ENCODE measurements around the gene MUC5AC.
"Not testable (repeated sequence)": the region's sequence is repeated elsewhere in the genome, so short reads cannot be mapped to it uniquely, and the experiment has no call there.

MUC5AC gene

GRCh38 chr11:1207401-1208143 is 49.8 kb downstream of the MUC5AC start:
- DNase-seq (ENCODE audit: low read depth), result no peak

DNA sequence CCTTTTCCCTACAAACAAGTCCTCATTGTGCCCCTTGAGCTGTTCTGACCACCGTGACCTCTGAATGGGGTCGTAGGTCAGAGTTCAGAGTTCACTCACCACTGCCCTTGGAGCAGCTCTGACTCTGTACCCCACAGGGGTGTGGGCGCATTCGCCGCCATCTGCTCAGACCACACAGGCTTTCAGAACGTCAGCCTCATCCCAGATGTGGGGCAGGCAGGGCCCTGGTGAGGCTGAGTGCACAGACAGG is 50.3 kb downstream of the MUC5AC start:
- DNase-seq (ENCODE audit: low read depth), result no peak

- no peak for DNase-seq (ENCODE audit: low read depth)
These were observed 50.9 kb downstream of the MUC5AC start for GRCh38 chr11:1208394-1209261.

DNA sequence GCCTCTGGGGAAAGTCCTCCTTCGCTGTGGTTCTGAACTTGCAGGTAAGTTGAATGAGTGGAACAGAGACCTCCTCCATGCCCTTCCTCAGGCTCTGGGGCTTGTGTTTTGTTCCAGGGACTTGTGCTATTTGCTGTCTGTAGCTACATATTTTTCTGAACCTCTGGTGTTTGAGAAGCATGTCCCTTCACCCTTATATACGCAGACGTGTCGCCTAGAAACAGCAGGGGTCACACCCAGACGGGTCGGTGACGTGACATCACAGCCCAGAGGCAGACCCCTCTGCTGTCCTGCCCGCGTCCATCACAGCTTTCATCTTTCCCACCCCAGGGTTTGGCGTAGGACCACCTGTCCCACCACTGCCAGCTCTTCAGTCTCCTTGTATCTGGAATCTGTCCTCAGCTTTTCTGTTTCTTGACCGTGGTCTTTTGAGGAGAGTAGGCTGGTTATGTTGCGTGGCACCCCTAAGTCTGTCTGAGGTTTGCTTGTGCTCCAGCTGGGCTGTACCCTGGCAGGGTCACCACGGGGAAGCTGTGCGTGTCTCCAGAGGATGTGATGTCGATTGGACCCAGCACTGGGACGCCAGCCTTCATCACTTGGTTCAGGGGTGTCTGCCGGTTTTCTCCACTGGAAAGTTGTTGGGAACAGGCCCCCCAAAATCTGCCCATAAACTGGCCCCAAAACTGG is 51.8 kb downstream of the MUC5AC start:
- no peak for DNase-seq (ENCODE audit: low read depth)

DNA sequence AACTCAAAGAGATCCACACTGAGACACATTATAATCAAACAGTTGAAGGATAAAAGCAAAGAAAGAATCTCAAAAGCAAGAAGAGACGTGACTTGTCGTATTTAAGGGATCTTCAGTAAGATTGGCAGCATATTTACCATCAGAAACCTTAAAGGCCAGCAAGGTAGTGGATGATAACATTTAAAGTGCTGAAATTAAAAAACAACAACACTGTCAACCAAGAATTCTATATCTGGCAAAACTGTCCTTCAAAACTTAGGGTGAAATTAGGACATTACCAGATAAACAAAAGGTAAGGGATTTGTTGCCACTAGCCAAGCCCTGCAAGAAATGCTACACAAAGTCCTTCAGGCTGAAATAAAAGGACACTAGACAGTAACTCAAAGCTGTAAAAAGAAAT is 54.1 kb downstream of the MUC5AC start:
- no peak for DNase-seq (ENCODE audit: low read depth)

- DNase-seq (ENCODE audit: low read depth), result not testable (repeated sequence)
These were observed 58.1 kb downstream of the MUC5AC start for GRCh38 chr11:1215826-1216225.

GRCh38 chr11:1217151-1217550 is 59.4 kb downstream of the MUC5AC start:
- DNase-seq (ENCODE audit: low read depth), result no peak

- DNase-seq (ENCODE audit: low read depth), result no peak
These were observed 60.6 kb downstream of the MUC5AC start for GRCh38 chr11:1218256-1218787.

DNA sequence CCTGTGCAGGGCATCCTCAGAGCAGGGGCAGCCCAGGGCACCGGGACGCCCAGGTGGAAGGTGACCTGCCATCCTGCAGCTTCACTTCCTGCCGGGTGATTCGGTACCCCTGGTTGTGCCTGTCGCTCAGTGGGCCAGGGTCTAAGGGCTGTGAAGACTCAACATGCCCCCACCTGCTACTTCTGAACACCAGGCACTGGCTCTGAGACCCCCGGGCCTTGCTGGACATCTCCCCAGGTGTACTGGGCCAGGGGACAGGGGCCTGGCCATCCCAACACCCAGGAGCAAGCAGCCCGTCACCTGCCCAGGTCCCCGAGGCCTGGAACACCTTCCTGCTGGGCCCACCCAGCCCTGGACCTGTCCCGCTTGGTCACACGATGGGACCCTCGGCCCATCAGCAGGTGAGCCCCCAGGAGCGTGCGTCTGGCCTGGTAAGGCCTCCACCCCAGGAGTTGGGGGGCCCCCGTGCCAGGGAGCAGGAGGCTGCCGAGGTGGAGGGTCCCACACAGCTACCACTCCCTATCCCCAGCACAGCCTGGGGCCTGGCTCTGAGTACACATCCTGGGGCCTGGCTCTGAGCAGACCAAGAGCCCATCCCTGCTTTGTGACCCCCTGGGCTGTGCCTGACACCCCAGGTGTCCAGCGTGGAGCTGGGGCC is 61.2 kb downstream of the MUC5AC start:
- DNase-seq (ENCODE audit: low read depth), result no peak

- no peak for DNase-seq (ENCODE audit: low read depth)
These were observed 61.7 kb downstream of the MUC5AC start for GRCh38 chr11:1219446-1219833.

GRCh38 chr11:1219834-1220815 is 62.4 kb downstream of the MUC5AC start:
- DNase-seq (ENCODE audit: low read depth), result no peak

DNA sequence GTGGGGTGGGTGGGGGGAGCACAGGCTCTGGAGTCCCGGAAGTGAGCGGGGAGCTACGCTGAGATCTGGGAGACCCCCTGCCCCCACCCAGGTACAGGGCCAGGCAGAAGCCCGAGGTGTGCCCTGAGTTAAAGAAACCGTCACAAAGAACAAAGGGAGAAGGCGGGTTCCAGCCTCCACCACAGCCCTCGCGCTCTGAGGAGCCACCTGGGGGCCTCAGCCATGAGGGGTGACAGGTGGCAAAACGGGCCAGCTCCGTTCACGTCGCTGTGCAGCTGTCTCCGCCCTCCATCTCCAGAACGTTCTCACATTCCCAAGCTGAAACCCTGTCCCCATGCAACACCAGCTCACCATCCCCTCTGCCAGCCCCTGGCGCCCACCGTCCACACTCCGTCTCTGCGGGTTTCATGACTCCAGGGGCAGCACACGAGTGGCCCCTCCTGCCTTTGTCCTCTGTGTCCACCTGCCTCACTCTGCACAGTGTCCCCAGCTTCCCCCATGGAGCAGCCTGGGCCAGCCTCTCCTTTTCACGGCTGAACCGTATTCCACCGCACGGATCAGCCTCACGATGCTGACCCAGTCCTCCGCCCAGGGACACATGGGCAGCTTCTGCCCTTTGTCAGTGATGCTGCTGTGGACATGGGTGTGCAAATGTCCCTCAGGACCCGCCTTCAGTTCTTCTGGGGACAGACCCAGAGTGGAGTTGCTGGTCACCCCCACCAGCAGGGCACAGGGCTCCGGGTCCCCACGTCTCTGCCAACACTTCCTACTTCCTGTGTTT is 63.4 kb downstream of the MUC5AC start:
- no peak for DNase-seq (ENCODE audit: low read depth)

GRCh38 chr11:1221848-1222311 is 64.1 kb downstream of the MUC5AC start:
- no peak for DNase-seq (ENCODE audit: low read depth)

DNA sequence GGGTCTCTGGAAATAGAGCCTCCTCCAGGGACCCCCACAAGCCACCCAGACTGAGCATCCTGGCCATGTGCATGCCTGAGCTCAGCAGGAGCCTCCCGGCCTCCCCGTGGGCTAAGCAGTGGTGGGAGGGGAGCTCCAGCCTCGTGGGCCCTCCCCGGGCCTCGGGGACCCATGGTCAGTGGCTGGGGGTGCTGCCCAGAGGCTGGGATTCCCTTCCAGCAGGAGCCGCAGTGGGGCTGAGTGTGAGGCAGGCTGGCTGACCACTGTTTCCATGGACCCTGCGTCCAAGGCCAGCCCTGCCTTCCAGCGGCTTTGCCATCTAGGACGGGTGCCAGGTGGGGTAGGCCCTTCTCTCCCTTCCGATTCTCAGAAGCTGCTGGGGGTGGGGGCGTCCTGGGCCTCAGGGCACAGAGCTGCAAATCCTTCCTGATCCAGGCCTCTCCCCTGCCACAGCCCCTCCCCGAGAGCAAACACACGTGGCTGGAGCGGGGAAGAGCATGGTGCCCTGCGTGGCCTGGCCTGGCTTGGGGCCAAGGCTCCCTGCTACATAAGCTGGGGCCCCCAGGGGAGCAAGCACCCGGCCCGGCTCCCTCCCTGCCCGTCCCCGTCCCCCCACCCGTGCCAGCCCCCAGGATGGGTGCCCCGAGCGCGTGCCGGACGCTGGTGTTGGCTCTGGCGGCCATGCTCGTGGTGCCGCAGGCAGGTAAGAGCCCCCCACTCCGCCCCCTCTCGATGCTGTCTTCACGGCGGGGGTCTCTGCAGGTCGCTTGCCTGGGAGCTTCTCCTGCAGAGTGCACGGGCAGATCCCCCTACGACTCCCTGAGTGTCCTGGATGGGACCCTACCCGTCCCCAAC is 65.0 kb downstream of the MUC5AC start, which contains the start of gene MUC5B:
Gene MUC5B, plus strand, starts transcription at position 576 of the 855 bp plus-strand sequence. Its CDS starts 58 bp downstream, at position 634.
- no peak for DNase-seq (ENCODE audit: low read depth)

- no peak for DNase-seq (ENCODE audit: low read depth)
These were observed 65.8 kb downstream of the MUC5AC start for GRCh38 chr11:1223346-1224110.

DNA sequence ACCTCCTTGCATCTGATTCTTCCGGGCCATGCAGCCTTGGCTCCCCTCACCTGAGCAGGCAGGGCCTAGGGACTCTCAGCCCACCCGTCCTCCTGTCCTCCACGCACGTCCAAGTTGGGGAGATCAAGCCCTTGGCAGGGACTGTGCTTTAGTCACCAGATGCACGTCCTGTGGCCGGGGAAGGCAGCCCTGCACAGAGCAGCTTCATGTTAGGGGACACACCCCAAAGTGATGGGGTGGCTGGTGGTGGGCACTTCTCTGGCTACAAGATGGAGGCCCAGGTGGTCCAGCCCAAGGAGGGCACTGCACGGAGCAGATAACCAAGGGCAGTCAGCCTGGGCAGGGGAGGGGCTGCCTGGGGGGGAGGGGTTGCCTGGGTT is 66.3 kb downstream of the MUC5AC start:
- no peak for DNase-seq (ENCODE audit: low read depth)

GRCh38 chr11:1224491-1225385 is 67.0 kb downstream of the MUC5AC start:
- no peak for DNase-seq (ENCODE audit: low read depth)
